Activated T-cell treated with anti-CD3 and anti-CD28 coated beads, Interleukin-2, amount 50 U/mL, for 4 hours (primary cell): ENCODE measurements around the gene LTBP3. TPM values are rescaled to one million over a fixed set of nuclear protein-coding genes. Genes with fewer than 3 reads are reported as not detected.

Experiments
- ATAC-seq, 2 donors: fragments of 200-7000 bp; cut with Tn5 transposase; one replicate each; pipeline ENCODE4 v1.10.0; 2021
- DNase-seq: peaks from one replicate; pipeline ENCODE4 v3.0.0-alpha.2; 2020
- H3K27me3 Mint-ChIP-seq: one replicate; pipeline ENCODE4 v1.8.0; 2021; ENCODE audit warnings: low read depth, mixed read lengths
- H3K36me3 Mint-ChIP-seq: one replicate; pipeline ENCODE4 v1.8.0; 2022; ENCODE audit warnings: mixed read lengths; ENCODE audit not compliant: insufficient read depth
- H3K4me1 Mint-ChIP-seq: one replicate; pipeline ENCODE4 v1.8.0; 2021; ENCODE audit warnings: low read depth, mixed read lengths
- H3K4me3 Mint-ChIP-seq: one replicate; pipeline ENCODE4 v1.8.0; 2021; ENCODE audit warnings: mild to moderate bottlenecking, moderate library complexity, mixed read lengths
- H3K9me3 Mint-ChIP-seq: one replicate; pipeline ENCODE4 v1.8.0; 2021; ENCODE audit warnings: mixed read lengths
- total RNA-seq, 3 donors: library from RNA; stranded (reverse); gene quantifications; one replicate each; pipeline ENCODE4 v1.2.1, GENCODE V29; 2021

The LTBP3 gene
- 10 to 100 TPM; 33.1 to 40.8 (median 40.1) TPM for total RNA-seq

- no peaks in the 10 kb centered on the region for H3K9me3 Mint-ChIP-seq
- peaks cover 57% of the 10 kb centered on the region for H3K4me1 Mint-ChIP-seq
- no peaks in the 10 kb centered on the region for H3K27me3 Mint-ChIP-seq
- DNase-seq (peak; percentile 33), ATAC-seq (peak; percentile 36 to 41)
- peak within 1 kb of the TSS; percentile 81 for H3K4me3 Mint-ChIP-seq
- no peaks in the 10 kb centered on the region for H3K36me3 Mint-ChIP-seq
Observed at GRCh38 chr11:65558002-65558929, at the start of gene LTBP3. Gene LTBP3 (minus strand): TSS chr11:65558359. CDS start chr11:65557959, 400 bp downstream.

GRCh38 chr11:65606876-65607613, 48.9 kb upstream of the LTBP3 start:
- no peak for DNase-seq
- Mint-ChIP-seq H3K27me3 (no peaks in the 10 kb centered on the region), H3K4me1 (peaks cover 31% of the 10 kb centered on the region), H3K9me3 (no peaks in the 10 kb centered on the region), H3K4me3 (no peak overlapping the region), H3K36me3 (peaks cover 14% of the 10 kb centered on the region)
- peak; percentile 65 to 69 for ATAC-seq

- Mint-ChIP-seq H3K9me3 (no peaks in the 10 kb centered on the region), H3K36me3 (peaks cover 10% of the 10 kb centered on the region), H3K27me3 (no peaks in the 10 kb centered on the region), H3K4me1 (peaks cover 5% of the 10 kb centered on the region), H3K4me3 (no peak overlapping the region)
- DNase-seq (no peak), ATAC-seq (no peak)
Observed at GRCh38 chr11:65604258-65604657, 46.1 kb upstream of the LTBP3 start.

GRCh38 chr11:65599955-65600246, 41.7 kb upstream of the LTBP3 start:
- H3K9me3 Mint-ChIP-seq: no peaks in the 10 kb centered on the region
- H3K4me3 Mint-ChIP-seq: no peak overlapping the region
- ATAC-seq: no peak
- H3K36me3 Mint-ChIP-seq: peaks cover 8% of the 10 kb centered on the region
- no peaks in the 10 kb centered on the region for H3K27me3 Mint-ChIP-seq
- H3K4me1 Mint-ChIP-seq: peaks cover 6% of the 10 kb centered on the region
- no peak for DNase-seq

GRCh38 chr11:65599216-65599954, 41.2 kb upstream of the LTBP3 start:
- Mint-ChIP-seq H3K9me3 (no peaks in the 10 kb centered on the region), H3K4me1 (peaks cover 8% of the 10 kb centered on the region), H3K36me3 (peaks cover 7% of the 10 kb centered on the region), H3K4me3 (no peak overlapping the region), H3K27me3 (no peaks in the 10 kb centered on the region)
- DNase-seq (no peak), ATAC-seq (no peak)

- Mint-ChIP-seq H3K9me3 (no peaks in the 10 kb centered on the region), H3K4me1 (peaks cover 8% of the 10 kb centered on the region), H3K27me3 (no peaks in the 10 kb centered on the region), H3K4me3 (no peak overlapping the region), H3K36me3 (peaks cover 4% of the 10 kb centered on the region)
- ATAC-seq (no peak), DNase-seq (no peak)
Observed at GRCh38 chr11:65598258-65598699, 40.1 kb upstream of the LTBP3 start.

GRCh38 chr11:65596520-65596919, 38.4 kb upstream of the LTBP3 start:
- Mint-ChIP-seq H3K4me1 (peaks cover 8% of the 10 kb centered on the region), H3K4me3 (no peak overlapping the region), H3K9me3 (no peaks in the 10 kb centered on the region), H3K27me3 (no peaks in the 10 kb centered on the region), H3K36me3 (peaks cover 4% of the 10 kb centered on the region)
- ATAC-seq (no peak), DNase-seq (no peak)

GRCh38 chr11:65595543-65596281, 37.6 kb upstream of the LTBP3 start, which contains the start of gene KCNK7:
Gene KCNK7 (minus strand): TSS chr11:65595800. CDS start chr11:65595772, 28 bp downstream.
- ATAC-seq: peak in 1 of 2 donors; percentile 18
- no peak within 1 kb of the TSS for H3K4me3 Mint-ChIP-seq

GRCh38 chr11:65595131-65595530, 37.0 kb upstream of the LTBP3 start:
- Mint-ChIP-seq H3K4me3 (no peak overlapping the region), H3K4me1 (peaks cover 8% of the 10 kb centered on the region), H3K9me3 (no peaks in the 10 kb centered on the region), H3K27me3 (no peaks in the 10 kb centered on the region), H3K36me3 (peaks cover 7% of the 10 kb centered on the region)
- ATAC-seq: no peak
- DNase-seq: no peak

More at GRCh38 chr11:65595543-65596281, 37.6 kb upstream of the LTBP3 start, which contains the start of gene KCNK7:
- DNase-seq: no peak
- peaks cover 8% of the 10 kb centered on the region for H3K4me1 Mint-ChIP-seq
- H3K36me3 Mint-ChIP-seq: peaks cover 4% of the 10 kb centered on the region
- no peaks in the 10 kb centered on the region for H3K9me3 Mint-ChIP-seq
- H3K27me3 Mint-ChIP-seq: no peaks in the 10 kb centered on the region

- ATAC-seq (peak; percentile 46 to 54), DNase-seq (peak; percentile 46)
- Mint-ChIP-seq H3K4me3 (no peak overlapping the region), H3K9me3 (no peaks in the 10 kb centered on the region), H3K27me3 (no peaks in the 10 kb centered on the region), H3K36me3 (peaks cover 7% of the 10 kb centered on the region), H3K4me1 (peaks cover 14% of the 10 kb centered on the region)
Observed at GRCh38 chr11:65593518-65594414, 35.6 kb upstream of the LTBP3 start.

- Mint-ChIP-seq H3K4me1 (peaks cover 22% of the 10 kb centered on the region), H3K4me3 (no peak overlapping the region), H3K9me3 (no peaks in the 10 kb centered on the region), H3K27me3 (no peaks in the 10 kb centered on the region), H3K36me3 (peaks cover 7% of the 10 kb centered on the region)
- DNase-seq (no peak), ATAC-seq (no peak)
Observed at GRCh38 chr11:65592858-65593517, 34.8 kb upstream of the LTBP3 start.

- peaks cover 4% of the 10 kb centered on the region for H3K36me3 Mint-ChIP-seq
- H3K27me3 Mint-ChIP-seq: no peaks in the 10 kb centered on the region
- no peak for DNase-seq
- no peak overlapping the region for H3K4me3 Mint-ChIP-seq
- H3K4me1 Mint-ChIP-seq: peaks cover 29% of the 10 kb centered on the region
- no peak for ATAC-seq
- H3K9me3 Mint-ChIP-seq: no peaks in the 10 kb centered on the region
Observed at GRCh38 chr11:65591939-65592857, 34.0 kb upstream of the LTBP3 start.
